Measurements from ENCODE around the gene MMP8.
A peak's percentile ranks its signal among the peaks of the same experiment; 100 is the strongest.
"Not testable (repeated sequence)": the region's sequence is repeated elsewhere in the genome, so short reads cannot be mapped to it uniquely, and the experiment has no call there.

MMP8 gene, protein sequence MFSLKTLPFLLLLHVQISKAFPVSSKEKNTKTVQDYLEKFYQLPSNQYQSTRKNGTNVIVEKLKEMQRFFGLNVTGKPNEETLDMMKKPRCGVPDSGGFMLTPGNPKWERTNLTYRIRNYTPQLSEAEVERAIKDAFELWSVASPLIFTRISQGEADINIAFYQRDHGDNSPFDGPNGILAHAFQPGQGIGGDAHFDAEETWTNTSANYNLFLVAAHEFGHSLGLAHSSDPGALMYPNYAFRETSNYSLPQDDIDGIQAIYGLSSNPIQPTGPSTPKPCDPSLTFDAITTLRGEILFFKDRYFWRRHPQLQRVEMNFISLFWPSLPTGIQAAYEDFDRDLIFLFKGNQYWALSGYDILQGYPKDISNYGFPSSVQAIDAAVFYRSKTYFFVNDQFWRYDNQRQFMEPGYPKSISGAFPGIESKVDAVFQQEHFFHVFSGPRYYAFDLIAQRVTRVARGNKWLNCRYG

GRCh38 chr11:102724904-102725500 lies at the start of gene MMP8:
Gene MMP8 (minus strand): TSS chr11:102724954. CDS start chr11:102724855, 99 bp downstream.
- no peak for DNase-seq

DNA sequence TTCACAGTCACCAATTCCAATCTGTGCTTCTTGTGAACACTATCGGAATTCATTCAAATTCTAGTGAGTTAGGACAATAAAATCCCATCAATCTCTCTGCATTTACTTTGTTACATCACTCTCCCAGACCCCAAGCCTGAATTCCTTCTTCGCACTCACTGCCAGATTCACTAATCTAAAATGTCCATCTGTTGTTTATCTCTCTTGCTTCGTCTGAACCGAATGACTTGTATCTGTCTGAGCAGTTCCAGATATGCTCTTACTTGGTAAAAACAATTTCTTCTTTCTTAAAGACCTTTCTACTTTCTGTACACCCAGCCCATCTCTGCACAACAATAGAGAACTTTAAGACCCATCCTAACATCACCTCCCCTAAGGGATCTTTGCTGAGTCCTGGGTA lies 48.6 kb upstream of the MMP8 start:
- DNase-seq, result no peak

DNA sequence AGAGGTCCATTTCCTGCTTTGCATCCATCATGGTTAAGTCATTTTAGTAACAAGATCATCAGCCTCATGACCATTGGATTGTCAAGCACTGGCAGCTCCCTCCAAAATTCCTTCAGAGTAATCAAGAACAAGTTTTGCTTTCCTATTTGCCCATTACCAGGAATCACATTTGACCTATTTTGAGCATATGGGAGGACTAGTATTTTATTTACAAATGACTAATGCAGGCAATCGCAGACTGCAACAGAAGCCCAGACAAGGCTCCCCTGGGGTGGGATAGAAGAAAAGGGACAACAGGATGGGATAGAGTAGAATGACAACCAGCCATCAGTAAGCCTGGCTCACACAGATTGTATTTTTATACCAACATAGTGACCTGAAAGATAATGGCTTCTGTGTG lies 46.6 kb upstream of the MMP8 start:
- DNase-seq, result no peak

GRCh38 chr11:102770191-102770590 lies 45.4 kb upstream of the MMP8 start:
- DNase-seq, result no peak

DNA sequence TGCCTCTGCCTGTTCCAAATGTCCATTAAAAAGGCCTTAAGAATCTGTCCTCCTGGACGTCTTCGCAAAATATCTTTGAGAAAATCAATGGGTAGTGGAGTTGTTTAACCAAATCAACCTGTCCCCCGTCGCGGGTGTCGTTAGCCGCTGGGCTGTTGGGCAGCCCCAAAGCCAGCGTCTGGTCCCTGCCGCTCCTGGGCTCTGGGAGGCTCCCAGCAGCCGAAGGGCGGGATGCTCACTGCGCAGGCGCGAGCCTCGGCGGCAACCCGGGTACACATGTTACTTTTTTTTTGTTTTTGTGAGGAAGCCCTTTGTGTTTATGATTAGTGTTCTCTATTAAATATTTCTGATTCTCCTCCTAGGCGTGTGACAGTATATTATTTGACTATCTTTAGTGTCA lies 43.0 kb upstream of the MMP8 start:
- DNase-seq, result no peak

- DNase-seq, result peak; percentile 58
These were observed 38.7 kb upstream of the MMP8 start for GRCh38 chr11:102763440-102763839.

DNA sequence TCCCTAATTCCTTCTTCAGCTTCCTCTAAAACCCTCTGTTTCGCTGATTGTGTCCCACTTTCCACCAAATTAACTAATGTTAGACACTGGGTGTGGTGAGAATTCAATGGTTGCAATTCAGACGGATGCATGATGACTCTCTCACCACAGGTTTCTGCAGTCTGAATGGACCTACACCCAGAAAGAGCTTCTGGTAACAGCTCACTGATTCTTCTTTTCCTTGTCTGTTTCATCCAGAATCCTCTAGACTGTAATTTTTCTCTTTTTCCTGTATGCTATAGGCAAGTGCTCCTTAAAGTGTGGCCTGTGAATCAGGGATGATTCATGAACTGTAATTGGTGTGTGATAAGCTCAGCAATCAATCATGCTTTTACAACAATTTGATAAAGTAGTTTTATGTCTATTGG lies 37.6 kb upstream of the MMP8 start:
- DNase-seq, result peak; percentile 85

- peak; percentile 77 for DNase-seq
These were observed 37.0 kb upstream of the MMP8 start for GRCh38 chr11:102761646-102762238.

DNA sequence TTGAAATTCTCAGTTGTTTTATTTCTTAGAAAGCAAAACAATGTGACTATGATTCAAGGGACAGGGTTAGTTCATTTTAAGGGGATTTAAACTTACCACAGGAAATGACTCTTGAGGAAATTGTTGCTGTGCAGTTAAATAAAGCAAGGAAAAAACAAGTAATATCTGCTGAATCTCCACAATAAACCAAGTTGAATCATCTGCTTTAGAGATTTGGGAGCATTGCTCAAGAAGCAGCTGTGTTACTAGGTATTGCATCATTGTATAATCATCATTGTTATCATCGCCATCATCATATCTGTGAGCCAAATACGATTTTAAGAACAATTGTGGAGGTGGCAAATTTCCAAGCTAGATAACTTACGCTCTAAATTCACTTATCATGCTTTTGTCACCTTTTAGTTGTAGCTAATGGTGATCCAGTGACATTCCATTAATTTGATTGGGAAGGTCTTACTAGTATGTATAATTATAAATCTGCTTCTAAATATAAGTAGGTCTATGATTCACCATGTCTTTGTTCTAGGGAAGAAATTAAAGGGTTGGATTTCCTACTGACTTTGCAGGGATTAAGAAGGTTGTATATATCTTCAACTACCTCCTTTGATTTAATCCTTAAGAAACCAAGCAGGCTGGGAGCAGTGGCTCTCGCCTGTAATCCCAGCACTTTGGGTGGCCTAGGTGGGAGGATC lies 35.7 kb upstream of the MMP8 start:
- peak; percentile 85 for DNase-seq

- peak; percentile 53 for DNase-seq
These were observed 33.2 kb upstream of the MMP8 start for GRCh38 chr11:102757823-102758549.

DNA sequence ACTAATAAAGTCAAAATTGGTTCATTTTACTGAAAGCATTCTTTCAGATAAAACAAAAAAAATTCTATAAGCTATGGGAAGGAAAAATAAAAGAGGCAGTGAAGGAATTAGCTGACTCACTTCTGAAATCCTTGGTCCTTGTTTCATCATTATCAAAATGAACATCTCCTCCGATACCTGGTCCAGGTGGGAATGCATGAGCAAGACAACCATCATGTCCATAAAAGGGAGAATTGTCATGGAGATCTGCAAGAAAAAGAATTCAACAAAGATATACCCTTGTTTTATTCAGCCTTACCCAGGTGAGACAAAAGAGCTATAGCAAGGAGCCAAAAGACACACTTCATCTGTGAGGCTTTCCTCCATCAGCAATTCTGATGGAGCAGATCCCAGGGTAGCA lies 28.5 kb upstream of the MMP8 start:
- no peak for DNase-seq

DNA sequence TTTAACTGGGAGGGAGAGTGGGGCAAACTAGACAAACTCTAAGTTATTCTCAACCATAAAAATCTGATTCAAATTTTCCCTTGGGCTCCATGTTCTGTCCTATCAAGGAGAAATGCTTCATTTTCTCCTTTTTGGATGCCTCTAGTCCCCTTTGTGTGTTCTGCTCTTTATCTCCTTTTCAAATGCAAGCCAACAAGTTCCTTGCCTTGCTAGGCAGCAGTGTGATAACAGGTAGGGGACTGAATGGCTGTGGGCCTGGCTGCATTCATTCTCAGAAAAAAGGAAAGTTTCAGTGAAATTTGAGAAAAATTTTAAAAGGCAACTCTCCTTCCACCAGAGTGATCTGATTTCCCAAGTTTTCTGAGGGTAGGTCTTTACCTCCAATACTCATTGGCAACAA lies 26.9 kb upstream of the MMP8 start:
- no peak for DNase-seq

DNA sequence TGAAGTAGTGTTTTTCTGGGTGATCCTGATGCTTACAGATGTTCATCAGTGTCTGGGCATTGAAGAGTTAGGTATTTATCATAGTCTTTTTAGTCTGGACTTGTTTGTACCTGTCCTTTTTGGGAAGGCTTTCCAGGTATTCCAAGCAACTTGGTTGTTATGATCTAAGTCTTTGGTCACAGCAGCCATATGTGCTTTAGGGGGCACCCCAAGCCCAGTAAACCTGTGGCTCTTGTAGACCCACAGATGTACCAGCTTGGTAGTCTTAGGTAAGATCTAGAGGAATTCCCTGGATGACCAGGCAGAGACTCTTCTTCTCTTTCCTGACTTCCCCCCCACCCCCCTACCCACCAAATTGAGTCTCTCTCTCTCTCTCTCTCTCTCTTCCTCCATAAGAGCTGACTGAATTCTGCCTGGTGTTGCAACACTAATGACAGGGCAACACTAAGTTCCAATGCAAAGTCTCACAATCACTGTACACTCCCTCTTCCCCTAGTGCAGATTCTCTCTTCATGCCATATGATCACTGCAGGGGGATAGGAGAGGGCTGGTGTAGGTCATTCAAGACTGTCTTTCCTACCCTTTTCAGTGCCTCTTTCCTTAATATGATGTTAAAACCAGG lies 24.5 kb upstream of the MMP8 start:
- no peak for DNase-seq

GRCh38 chr11:102746746-102747578 lies 22.2 kb upstream of the MMP8 start:
- not testable (repeated sequence) for DNase-seq

GRCh38 chr11:102734650-102735049 lies 9.9 kb upstream of the MMP8 start:
- no peak for DNase-seq

DNA sequence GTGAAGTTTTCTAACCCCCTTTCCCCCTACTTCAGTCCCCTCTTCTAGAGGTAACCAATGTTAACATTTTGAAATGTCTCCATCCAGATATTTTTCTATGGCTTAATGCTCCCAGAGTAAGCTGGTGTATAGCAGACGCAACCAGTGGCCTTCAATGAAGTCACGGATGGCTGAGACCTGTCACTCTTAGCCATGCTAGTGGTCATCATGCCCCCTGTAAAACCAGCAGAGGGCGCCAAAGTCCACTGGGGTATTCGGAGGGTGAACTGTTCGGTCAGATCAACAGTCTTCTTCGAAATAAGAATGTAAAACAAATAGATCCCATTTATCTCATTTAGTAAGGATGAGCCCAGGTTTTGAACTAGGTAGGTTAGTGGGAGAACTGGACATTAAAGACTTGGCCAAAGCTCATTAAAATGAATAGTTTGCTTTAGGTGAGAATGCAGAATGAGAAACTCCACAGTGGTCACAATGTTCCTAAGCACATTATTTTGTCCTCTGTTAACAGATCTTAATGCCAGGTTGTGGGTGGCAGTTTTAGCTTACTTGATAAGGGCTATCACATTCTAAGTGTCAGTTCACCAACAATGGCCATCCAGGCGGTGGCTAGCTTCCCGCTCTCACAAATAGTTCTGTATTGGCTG lies 8.6 kb upstream of the MMP8 start:
- peak; percentile 10 for DNase-seq

DNA sequence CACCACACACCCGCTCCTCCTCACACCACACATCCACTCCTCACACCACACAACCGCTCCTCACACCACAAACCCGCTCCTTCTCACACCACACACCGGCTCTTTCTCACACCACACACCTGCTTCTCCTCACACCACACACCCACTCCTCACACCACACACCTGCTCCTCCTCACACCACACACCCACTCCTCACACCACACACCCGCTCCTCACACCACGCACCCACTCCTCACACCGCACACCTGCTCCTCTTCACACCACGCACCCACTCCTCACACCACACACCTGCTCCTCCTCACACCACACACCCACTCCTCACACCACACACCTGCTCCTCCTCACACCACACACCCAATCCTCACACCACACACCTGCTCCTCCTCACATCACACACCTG lies 6.2 kb upstream of the MMP8 start:
- DNase-seq, result not testable (repeated sequence)

DNA sequence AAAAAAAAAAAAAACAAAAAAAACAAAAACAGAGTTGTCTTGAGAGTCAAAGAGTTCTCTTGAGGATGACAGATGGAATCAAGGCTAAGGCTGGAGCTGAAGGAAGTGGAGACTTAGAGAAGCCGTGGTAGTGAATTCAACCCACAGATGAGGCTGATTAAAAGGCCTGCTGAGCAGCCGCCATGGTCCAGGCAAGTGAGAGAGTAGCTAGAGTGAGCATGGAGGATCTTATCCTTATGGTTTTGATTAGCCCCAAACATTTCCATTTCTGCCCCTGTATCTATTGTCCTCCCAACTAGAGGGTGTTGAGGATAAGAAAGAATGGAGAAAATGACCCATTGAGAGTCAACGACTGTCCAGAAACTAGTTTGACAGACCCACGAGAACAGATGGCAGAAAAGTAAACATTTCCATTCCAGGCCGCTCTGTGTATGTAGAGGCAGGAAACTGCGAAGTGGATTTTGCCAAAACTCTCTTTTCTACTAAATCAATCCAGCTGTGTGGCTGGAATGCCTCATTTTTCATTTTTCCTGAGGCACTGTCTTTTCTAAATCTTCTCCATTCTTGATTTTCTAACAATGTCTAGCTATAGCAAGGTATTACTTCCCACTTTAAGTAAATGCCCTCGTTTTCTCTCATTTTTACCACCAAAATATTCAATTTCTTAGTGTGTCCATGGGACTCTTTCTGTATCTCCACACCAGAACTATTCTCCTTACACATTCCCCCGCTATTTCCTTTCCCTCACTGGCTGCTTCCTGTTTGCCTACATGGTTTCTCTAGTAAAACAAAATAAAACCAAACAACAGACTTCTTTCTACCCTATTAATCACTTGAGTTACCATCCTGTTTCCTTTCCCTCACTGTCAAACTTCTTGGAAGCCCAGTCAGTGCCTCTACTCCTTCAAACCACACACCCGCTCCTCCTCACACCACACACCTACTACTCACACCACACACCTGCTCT lies 5.4 kb upstream of the MMP8 start:
- DNase-seq, result no peak

DNA sequence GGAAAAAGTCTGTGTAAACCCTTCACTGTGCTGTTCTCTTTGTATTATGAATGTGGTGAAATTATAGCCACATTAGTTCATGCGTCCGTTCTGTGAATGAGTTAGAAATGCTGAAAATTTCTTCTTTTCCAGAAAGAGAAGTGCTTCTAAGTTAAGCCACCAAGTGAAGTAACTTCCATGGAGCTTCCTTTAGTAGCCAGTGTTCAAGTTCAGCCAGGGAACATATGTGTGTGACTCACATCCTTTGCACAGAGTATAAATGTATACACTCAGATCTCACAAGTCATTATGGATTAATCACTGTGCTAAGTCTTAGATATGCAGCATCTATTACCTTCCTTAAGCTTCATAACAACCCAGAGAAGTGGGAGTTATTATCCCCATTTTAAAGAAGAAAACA lies 3.1 kb upstream of the MMP8 start:
- DNase-seq, result no peak

- no peak for DNase-seq
These were observed 1.9 kb downstream of the MMP8 start for GRCh38 chr11:102722821-102723220.

Data from kidney glomerular epithelial cell (primary cell).